ENCODE data around the gene CFAP119. TPM values are rescaled to one million over a fixed set of nuclear protein-coding genes. Genes with fewer than 3 reads are reported as not detected.

Gene CFAP119
- total and polyA plus RNA-seq, 9 of the 15 experiments (the other 6 are each of a cell fraction or from before 2014, with no cell fraction given) = 5.5 to 33.7 (median 9.6) TPM

- TF ChIP-seq, protein P1, sequence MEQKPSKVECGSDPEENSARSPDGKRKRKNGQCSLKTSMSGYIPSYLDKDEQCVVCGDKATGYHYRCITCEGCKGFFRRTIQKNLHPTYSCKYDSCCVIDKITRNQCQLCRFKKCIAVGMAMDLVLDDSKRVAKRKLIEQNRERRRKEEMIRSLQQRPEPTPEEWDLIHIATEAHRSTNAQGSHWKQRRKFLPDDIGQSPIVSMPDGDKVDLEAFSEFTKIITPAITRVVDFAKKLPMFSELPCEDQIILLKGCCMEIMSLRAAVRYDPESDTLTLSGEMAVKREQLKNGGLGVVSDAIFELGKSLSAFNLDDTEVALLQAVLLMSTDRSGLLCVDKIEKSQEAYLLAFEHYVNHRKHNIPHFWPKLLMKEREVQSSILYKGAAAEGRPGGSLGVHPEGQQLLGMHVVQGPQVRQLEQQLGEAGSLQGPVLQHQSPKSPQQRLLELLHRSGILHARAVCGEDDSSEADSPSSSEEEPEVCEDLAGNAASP (IDR thresholded peaks at IDR 0.05) = no peak
- TF ChIP-seq ZNF77 (CRISPR knock-in tag; IDR thresholded peaks at IDR 0.05) (no peak; the same call in 1 of the 2 replicates), ZNF766 (CRISPR knock-in tag; conservative IDR thresholded peaks at IDR 0.05) (peak; percentile 66; the same call in 1 of the 2 replicates), MTA2 (IDR thresholded peaks at IDR 0.05; ENCODE audit: low read depth) (no peak), ZNF12 (CRISPR knock-in tag; IDR thresholded peaks at IDR 0.05) (peak; percentile 83), SAFB2 (IDR thresholded peaks at IDR 0.05; ENCODE audit: borderline replicate concordance, low read depth, low read length, severe bottlenecking) (no peak), RAD51 (IDR thresholded peaks at IDR 0.05; ENCODE audit: borderline replicate concordance, low read depth) (no peak; the same call in none of the 2 replicates), MCM5 (IDR thresholded peaks at IDR 0.05; ENCODE audit: low read depth) (no peak), RBM25 (IDR thresholded peaks at IDR 0.05; ENCODE audit: low read depth, low read length, severe bottlenecking) (no peak), ZNF184 (CRISPR knock-in tag; IDR thresholded peaks at IDR 0.05) (no peak), RBM17 (IDR thresholded peaks at IDR 0.05; ENCODE audit: borderline replicate concordance, low read depth, low read length) (no peak), ZKSCAN8 (CRISPR knock-in tag; IDR thresholded peaks at IDR 0.05) (no peak), ZNF3 (CRISPR knock-in tag; IDR thresholded peaks at IDR 0.05) (no peak), ZNF140 (CRISPR knock-in tag; IDR thresholded peaks at IDR 0.05) (no peak), ZNF695 (CRISPR knock-in tag; IDR thresholded peaks at IDR 0.05) (no peak), PHF8 (IDR thresholded peaks at IDR 0.05; ENCODE audit: borderline replicate concordance, low read length) (peak; percentile 82; the same call in 1 of the 2 replicates), NR1H2 (CRISPR knock-in tag; IDR thresholded peaks at IDR 0.05) (no peak), IRF1 (CRISPR knock-in tag; IDR thresholded peaks at IDR 0.05; ENCODE audit: borderline replicate concordance) (0 out of 2 replicates have a peak, but pooled peaks have one; percentile 61), IRF2 (CRISPR knock-in tag; IDR thresholded peaks at IDR 0.05) (no peak), HDGF (IDR thresholded peaks at IDR 0.05) (no peak), ZNF561 (CRISPR knock-in tag; conservative IDR thresholded peaks at IDR 0.05) (no peak), ZBTB8A (IDR thresholded peaks at IDR 0.05; ENCODE audit: partially characterized antibody) (no peak), ZNF277 (CRISPR knock-in tag; IDR thresholded peaks at IDR 0.05; ENCODE audit: borderline replicate concordance) (no peak), CC2D1A (IDR thresholded peaks at IDR 0.05) (no peak), XRCC3 (IDR thresholded peaks at IDR 0.05) (no peak), KDM5B (IDR thresholded peaks at IDR 0.05; ENCODE audit: insufficient replicate concordance, low read depth, low read length) (peak; percentile 86), PHTF2 (CRISPR knock-in tag; IDR thresholded peaks at IDR 0.05) (no peak)
These were observed 13.7 kb upstream of the CFAP119 start (continued) for GRCh38 chr16:30775392-30776188.

All from K562 (cell line).